Transverse colon (tissue), 4 donors: ENCODE measurements around the gene ZNF160. TPM values are rescaled to one million over a fixed set of nuclear protein-coding genes. Genes with fewer than 3 reads are reported as not detected.

Source experiments
- DNase-seq: peaks from one replicate; pipeline ENCODE4 v3.0.0-alpha.2; 2019
- H3K27ac ChIP-seq, 4 donors: fragments of 200-600 bp; sonication (generic); 2 replicates each; pipeline ENCODE4 v1.5.1; 2016 to 2018; ENCODE audit warnings: inconsistent platforms in 4 of 4
- H3K27me3 ChIP-seq: fragments of 200-600 bp; sonication (generic); 2 replicates; pipeline ENCODE4 v1.5.1; 2017; ENCODE audit warnings: inconsistent platforms
- H3K36me3 ChIP-seq, 4 donors: fragments of 200-600 bp; sonication (generic); 2 replicates each; pipeline ENCODE4 v1.5.1; 2017 to 2019; ENCODE audit warnings: inconsistent platforms in 4 of 4
- H3K4me1 ChIP-seq, 4 donors: fragments of 200-600 bp; sonication (generic); 2 replicates each; pipeline ENCODE4 v1.5.1; 2017 to 2020; ENCODE audit warnings: inconsistent platforms in 4 of 4
- H3K4me3 ChIP-seq, 4 donors: fragments of 200-600 bp; sonication (generic); 1 replicate in 1 of 4; 2 replicates in 3 of 4; pipeline versions ENCODE4 v1.5.1 to v1.6.1; 2017 to 2019; ENCODE audit warnings: inconsistent platforms in 4 of 4
- H3K9me3 ChIP-seq, 2 donors: fragments of 200-600 bp; sonication (generic); 2 replicates each; pipeline ENCODE4 v1.5.1; 2017 to 2019; ENCODE audit warnings: inconsistent platforms in 2 of 2
- CTCF ChIP-seq, 5 experiments: fragments of 200-600 bp in 3 of 5; fragments of 450-650 bp in 2 of 5; sonication (generic) in 3 of 5; IDR thresholded peaks; 1 replicate in 2 of 5; 2 replicates in 3 of 5; pipeline ENCODE4 v1.5.1; 2016 to 2017; ENCODE audit warnings: antibody characterized with exemption in 5 of 5, inconsistent platforms in 3 of 5, mild to moderate bottlenecking in 2 of 5, moderate library complexity in 1 of 5
- EP300 ChIP-seq: sonication (generic); formaldehyde crosslinking; IDR thresholded peaks from one replicate; pipeline ENCODE4 v1.6.1; 2017; ENCODE audit warnings: antibody characterized with exemption, low read depth
- POLR2A ChIP-seq: fragments of 450-650 bp; IDR thresholded peaks from one replicate; pipeline ENCODE4 v1.6.1; 2016; ENCODE audit warnings: antibody characterized with exemption, mild to moderate bottlenecking, moderate library complexity
- POLR2AphosphoS5 ChIP-seq, 3 donors: sonication (generic); formaldehyde crosslinking; IDR thresholded peaks; one replicate each; pipeline ENCODE4 v1.6.1; 2016; ENCODE audit warnings: antibody characterized with exemption in 3 of 3
- WGBS, 2 donors: methylation state at CpG; one replicate each; pipeline ENCODE4 v1.1.5; 2018; ENCODE audit warnings: low coverage in 1 of 2; 5-methylcytosine and 5-hydroxymethylcytosine counted together
- in situ Hi-C, 4 donors: fragments of 200-750 bp; cut with MboI; loops; one replicate each; pipeline versions ENCODE4 v1.15.0 to v1.15.1; 2017; ENCODE audit warnings: low sequenced_read_pairs in 3 of 4, low pct_ligation_motif_present in 1 of 4, low pct_unique_long_range_greater_than_20kb in 1 of 4
- intact Hi-C: fragments of 100-400 bp; cut with DNase I; formaldehyde crosslinking; loops from one replicate; pipeline ENCODE4 v1.15.1; 2023; ENCODE audit warnings: low total_unique reads
- total RNA-seq, 4 donors: library from RNA; depleted of rRNA; stranded (reverse); fragments of >200 nt; gene quantifications; one replicate each; pipeline ENCODE4 v1.1.0, GENCODE V29; 2016

Gene ZNF160
- total RNA-seq, 4 donors from 2014 or later = 23.9 to 47.0 (median 33.6) TPM

GRCh38 chr19:53055117-53055516 lies 48.1 kb downstream of the ZNF160 start:
- H3K4me3 ChIP-seq = no peak overlapping the region
- H3K27ac ChIP-seq = no peak overlapping the region
- no peak for TF ChIP-seq EP300
- TF ChIP-seq POLR2A = no peak
- TF ChIP-seq CTCF (IDR thresholded peaks at IDR 0.05) = no peak
- TF ChIP-seq POLR2AphosphoS5 (IDR thresholded peaks at IDR 0.05) = no peak
- peaks cover 12 to 21% of the 10 kb centered on the region in 2 donors for H3K9me3 ChIP-seq
- no peaks in the 10 kb centered on the region for H3K4me1 ChIP-seq
- H3K27me3 ChIP-seq = peaks cover 12% of the 10 kb centered on the region
- H3K36me3 ChIP-seq = no peaks in the 10 kb centered on the region
- no peak for DNase-seq
- in situ Hi-C loops = no loop called here
- intact Hi-C loops = no loop called here
- WGBS, 2 donors = 53 to 80% methylated on average over 1 to 2 of the region's 2 CpGs

- no peak overlapping the region for H3K27ac ChIP-seq
- 87 to 94% methylated on average over 2 of the region's 2 CpGs for WGBS, 2 donors
- H3K9me3 ChIP-seq = peaks cover 11 to 37% of the 10 kb centered on the region in 2 donors
- no peak overlapping the region for H3K4me3 ChIP-seq
- DNase-seq = no peak
- in situ Hi-C loops (no loop called here), intact Hi-C loops (no loop called here)
- H3K36me3 ChIP-seq = no peaks in the 10 kb centered on the region
- H3K27me3 ChIP-seq = peaks cover 3% of the 10 kb centered on the region
- TF ChIP-seq POLR2A (no peak), EP300 (no peak), POLR2AphosphoS5 (IDR thresholded peaks at IDR 0.05) (no peak), CTCF (IDR thresholded peaks at IDR 0.05) (no peak)
- H3K4me1 ChIP-seq = no peaks in the 10 kb centered on the region
These were observed 55.8 kb downstream of the ZNF160 start for GRCh38 chr19:53047379-53047778.

GRCh38 chr19:53045536-53045935 lies 57.7 kb downstream of the ZNF160 start:
- in situ Hi-C loops = no loop called here
- DNase-seq = no peak
- 79 to 82% methylated on average over 16 of the region's 16 CpGs for WGBS, 2 donors
- Histone ChIP-seq H3K36me3 (no peaks in the 10 kb centered on the region), H3K9me3 (peaks cover 11 to 37% of the 10 kb centered on the region in 2 donors), H3K27me3 (peaks cover 3% of the 10 kb centered on the region), H3K27ac (no peak overlapping the region), H3K4me1 (no peaks in the 10 kb centered on the region), H3K4me3 (no peak overlapping the region)
- no peak for TF ChIP-seq POLR2AphosphoS5 (IDR thresholded peaks at IDR 0.05)
- no peak for TF ChIP-seq CTCF (IDR thresholded peaks at IDR 0.05)
- no peak for TF ChIP-seq EP300
- TF ChIP-seq POLR2A = no peak
- intact Hi-C loops = no loop called here

- Histone ChIP-seq H3K27ac (no peak overlapping the region), H3K9me3 (peaks cover 9 to 33% of the 10 kb centered on the region in 2 donors), H3K4me1 (no peaks in the 10 kb centered on the region), H3K36me3 (no peaks in the 10 kb centered on the region), H3K4me3 (no peak overlapping the region), H3K27me3 (peaks cover 18% of the 10 kb centered on the region)
- intact Hi-C loops = no loop called here
- 82 to 83% methylated on average over 1 of the region's 1 CpG for WGBS, 2 donors
- in situ Hi-C loops = no loop called here
- DNase-seq = no peak
- TF ChIP-seq POLR2A (no peak), EP300 (no peak), POLR2AphosphoS5 (IDR thresholded peaks at IDR 0.05) (no peak), CTCF (IDR thresholded peaks at IDR 0.05) (no peak)
These were observed 61.9 kb downstream of the ZNF160 start for GRCh38 chr19:53041366-53041765.
